ENCODE data around the gene RALGAPA1. TPM values are rescaled to one million over a fixed set of nuclear protein-coding genes. Genes with fewer than 3 reads are reported as not detected.

Gene RALGAPA1
- total RNA-seq, 1 donor from 2014 or later, result 29.0 TPM

- Mint-ChIP-seq H3K4me3 (ENCODE audit: unreplicated experiment) (no peak overlapping the region), H3K36me3 (ENCODE audit: low read depth, unreplicated experiment) (no peaks in the 10 kb centered on the region), H3K27me3 (ENCODE audit: unreplicated experiment) (peaks cover 3% of the 10 kb centered on the region), H3K27ac (ENCODE audit: unreplicated experiment) (no peak overlapping the region), H3K9me3 (ENCODE audit: unreplicated experiment) (no peaks in the 10 kb centered on the region), H3K4me1 (ENCODE audit: unreplicated experiment) (no peaks in the 10 kb centered on the region)
- no peak for DNase-seq (ENCODE audit: low spot score)
- no peak for TF ChIP-seq CTCF (IDR thresholded peaks at IDR 0.05; ENCODE audit: unreplicated experiment)
These were observed 101.0 kb downstream of the RALGAPA1 start for GRCh38 chr14:35708062-35708461.

GRCh38 chr14:35705636-35706035 is 103.5 kb downstream of the RALGAPA1 start:
- no peaks in the 10 kb centered on the region for H3K9me3 Mint-ChIP-seq (ENCODE audit: unreplicated experiment)
- H3K4me3 Mint-ChIP-seq (ENCODE audit: unreplicated experiment), result no peak overlapping the region
- no peaks in the 10 kb centered on the region for H3K36me3 Mint-ChIP-seq (ENCODE audit: low read depth, unreplicated experiment)

GRCh38 chr14:35704793-35705493 is 104.2 kb downstream of the RALGAPA1 start:
- TF ChIP-seq CTCF (IDR thresholded peaks at IDR 0.05; ENCODE audit: unreplicated experiment), result no peak
- Mint-ChIP-seq H3K9me3 (ENCODE audit: unreplicated experiment) (no peaks in the 10 kb centered on the region), H3K4me1 (ENCODE audit: unreplicated experiment) (no peaks in the 10 kb centered on the region), H3K27ac (ENCODE audit: unreplicated experiment) (no peak overlapping the region), H3K4me3 (ENCODE audit: unreplicated experiment) (no peak overlapping the region), H3K27me3 (ENCODE audit: unreplicated experiment) (peaks cover 3% of the 10 kb centered on the region), H3K36me3 (ENCODE audit: low read depth, unreplicated experiment) (no peaks in the 10 kb centered on the region)
- DNase-seq (ENCODE audit: low spot score), result no peak

More at GRCh38 chr14:35705636-35706035, 103.5 kb downstream of the RALGAPA1 start:
- H3K27ac Mint-ChIP-seq (ENCODE audit: unreplicated experiment), result no peak overlapping the region
- no peak for TF ChIP-seq CTCF (IDR thresholded peaks at IDR 0.05; ENCODE audit: unreplicated experiment)
- peaks cover 3% of the 10 kb centered on the region for H3K27me3 Mint-ChIP-seq (ENCODE audit: unreplicated experiment)
- no peak for DNase-seq (ENCODE audit: low spot score)
- no peaks in the 10 kb centered on the region for H3K4me1 Mint-ChIP-seq (ENCODE audit: unreplicated experiment)

GRCh38 chr14:35701531-35701930 is 107.6 kb downstream of the RALGAPA1 start:
- no peak overlapping the region for H3K27ac Mint-ChIP-seq (ENCODE audit: unreplicated experiment)
- H3K27me3 Mint-ChIP-seq (ENCODE audit: unreplicated experiment), result no peaks in the 10 kb centered on the region
- no peaks in the 10 kb centered on the region for H3K4me1 Mint-ChIP-seq (ENCODE audit: unreplicated experiment)
- DNase-seq (ENCODE audit: low spot score), result no peak
- no peaks in the 10 kb centered on the region for H3K9me3 Mint-ChIP-seq (ENCODE audit: unreplicated experiment)
- no peaks in the 10 kb centered on the region for H3K36me3 Mint-ChIP-seq (ENCODE audit: low read depth, unreplicated experiment)
- TF ChIP-seq CTCF (IDR thresholded peaks at IDR 0.05; ENCODE audit: unreplicated experiment), result no peak
- H3K4me3 Mint-ChIP-seq (ENCODE audit: unreplicated experiment), result no peak overlapping the region

GRCh38 chr14:35699791-35700444 is 109.2 kb downstream of the RALGAPA1 start:
- no peak for TF ChIP-seq CTCF (IDR thresholded peaks at IDR 0.05; ENCODE audit: unreplicated experiment)
- no peak overlapping the region for H3K27ac Mint-ChIP-seq (ENCODE audit: unreplicated experiment)
- no peak for DNase-seq (ENCODE audit: low spot score)
- H3K4me3 Mint-ChIP-seq (ENCODE audit: unreplicated experiment), result no peak overlapping the region
- no peaks in the 10 kb centered on the region for H3K27me3 Mint-ChIP-seq (ENCODE audit: unreplicated experiment)
- H3K9me3 Mint-ChIP-seq (ENCODE audit: unreplicated experiment), result no peaks in the 10 kb centered on the region
- no peaks in the 10 kb centered on the region for H3K36me3 Mint-ChIP-seq (ENCODE audit: low read depth, unreplicated experiment)
- H3K4me1 Mint-ChIP-seq (ENCODE audit: unreplicated experiment), result no peaks in the 10 kb centered on the region

Measured in endothelial cell (in vitro differentiated cells).